Ascending aorta (tissue), 2 donors: ENCODE data around the gene ATF2. TPM values are rescaled to one million over a fixed set of nuclear protein-coding genes. Genes with fewer than 3 reads are reported as not detected.

ENCODE experiments used
- DNase-seq, 2 donors: peaks; one replicate each; pipeline ENCODE4 v3.0.0-alpha.2; 2019; ENCODE audit warnings: low spot score in 2 of 2
- H3K27ac ChIP-seq, 2 donors: fragments of 200-600 bp; sonication (generic); one replicate each; pipeline ENCODE4 v1.5.1; 2016 to 2017; ENCODE audit warnings: mild to moderate bottlenecking in 1 of 2
- H3K27me3 ChIP-seq: fragments of 200-600 bp; sonication (generic); one replicate; pipeline ENCODE4 v1.5.1; 2017
- H3K36me3 ChIP-seq, 2 donors: fragments of 200-600 bp; sonication (generic); one replicate each; pipeline ENCODE4 v1.5.1; 2016
- H3K4me1 ChIP-seq, 2 donors: fragments of 200-600 bp; sonication (generic); one replicate each; pipeline ENCODE4 v1.5.1; 2016 to 2017; ENCODE audit warnings: mild to moderate bottlenecking in 1 of 2
- H3K4me3 ChIP-seq, 2 donors: fragments of 200-600 bp; sonication (generic); one replicate each; pipeline ENCODE4 v1.5.1; 2016 to 2017; ENCODE audit warnings: mild to moderate bottlenecking in 1 of 2
- H3K9me3 ChIP-seq, 2 donors: fragments of 200-600 bp; sonication (generic); one replicate each; pipeline ENCODE4 v1.5.1; 2016
- intact Hi-C: fragments of 100-400 bp; cut with DNase I; formaldehyde crosslinking; loops from one replicate; pipeline ENCODE4 v1.15.1; 2023
- total RNA-seq: library from RNA; depleted of rRNA; stranded (reverse); fragments of >200 nt; gene quantifications from one replicate; pipeline ENCODE4 v1.1.0, GENCODE V29; 2016
- TF ChIP-seq, protein P1 (sequence below), 3 experiments: fragments of 200-600 bp in 2 of 3; fragments of 450-650 bp in 1 of 3; sonication (generic) in 2 of 3; IDR thresholded peaks; one replicate each; pipeline ENCODE4 v1.5.1; 2016 to 2019; ENCODE audit warnings: antibody characterized with exemption in 3 of 3, mild to moderate bottlenecking in 1 of 3, moderate library complexity in 1 of 3

The ATF2 gene
- total RNA-seq, 1 donor from 2014 or later: 84.8 TPM

- no peak for DNase-seq
- Histone ChIP-seq H3K27ac (no peak overlapping the region), H3K27me3 (no peaks in the 10 kb centered on the region), H3K4me1 (peaks cover 0 to 16% of the 10 kb centered on the region in 2 donors), H3K4me3 (no peak overlapping the region), H3K36me3 (no peaks in the 10 kb centered on the region), H3K9me3 (no peaks in the 10 kb centered on the region)
- TF ChIP-seq, protein P1, sequence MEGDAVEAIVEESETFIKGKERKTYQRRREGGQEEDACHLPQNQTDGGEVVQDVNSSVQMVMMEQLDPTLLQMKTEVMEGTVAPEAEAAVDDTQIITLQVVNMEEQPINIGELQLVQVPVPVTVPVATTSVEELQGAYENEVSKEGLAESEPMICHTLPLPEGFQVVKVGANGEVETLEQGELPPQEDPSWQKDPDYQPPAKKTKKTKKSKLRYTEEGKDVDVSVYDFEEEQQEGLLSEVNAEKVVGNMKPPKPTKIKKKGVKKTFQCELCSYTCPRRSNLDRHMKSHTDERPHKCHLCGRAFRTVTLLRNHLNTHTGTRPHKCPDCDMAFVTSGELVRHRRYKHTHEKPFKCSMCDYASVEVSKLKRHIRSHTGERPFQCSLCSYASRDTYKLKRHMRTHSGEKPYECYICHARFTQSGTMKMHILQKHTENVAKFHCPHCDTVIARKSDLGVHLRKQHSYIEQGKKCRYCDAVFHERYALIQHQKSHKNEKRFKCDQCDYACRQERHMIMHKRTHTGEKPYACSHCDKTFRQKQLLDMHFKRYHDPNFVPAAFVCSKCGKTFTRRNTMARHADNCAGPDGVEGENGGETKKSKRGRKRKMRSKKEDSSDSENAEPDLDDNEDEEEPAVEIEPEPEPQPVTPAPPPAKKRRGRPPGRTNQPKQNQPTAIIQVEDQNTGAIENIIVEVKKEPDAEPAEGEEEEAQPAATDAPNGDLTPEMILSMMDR (IDR thresholded peaks at IDR 0.05): no peak
- intact Hi-C loops: no loop called here
These were observed 15.8 kb downstream of the ATF2 start for GRCh38 chr2:175152242-175152641.

- DNase-seq: no peak
- Histone ChIP-seq H3K36me3 (no peaks in the 10 kb centered on the region), H3K27ac (no peak overlapping the region), H3K4me1 (peaks cover 0 to 16% of the 10 kb centered on the region in 2 donors), H3K27me3 (no peaks in the 10 kb centered on the region), H3K4me3 (no peak overlapping the region), H3K9me3 (no peaks in the 10 kb centered on the region)
- intact Hi-C loops: no loop called here
- TF ChIP-seq, protein P1 (IDR thresholded peaks at IDR 0.05): no peak
These were observed 16.2 kb downstream of the ATF2 start for GRCh38 chr2:175151791-175152190.

GRCh38 chr2:175147186-175147585, 20.8 kb downstream of the ATF2 start:
- TF ChIP-seq, protein P1 (IDR thresholded peaks at IDR 0.05): no peak
- H3K27me3 ChIP-seq: no peaks in the 10 kb centered on the region
- H3K9me3 ChIP-seq: no peaks in the 10 kb centered on the region
- H3K4me1 ChIP-seq: peaks cover 0 to 13% of the 10 kb centered on the region in 2 donors
- H3K27ac ChIP-seq: no peak overlapping the region
- H3K36me3 ChIP-seq: no peaks in the 10 kb centered on the region
- no peak for DNase-seq
- intact Hi-C loops: no loop called here
- no peak overlapping the region for H3K4me3 ChIP-seq

DNA sequence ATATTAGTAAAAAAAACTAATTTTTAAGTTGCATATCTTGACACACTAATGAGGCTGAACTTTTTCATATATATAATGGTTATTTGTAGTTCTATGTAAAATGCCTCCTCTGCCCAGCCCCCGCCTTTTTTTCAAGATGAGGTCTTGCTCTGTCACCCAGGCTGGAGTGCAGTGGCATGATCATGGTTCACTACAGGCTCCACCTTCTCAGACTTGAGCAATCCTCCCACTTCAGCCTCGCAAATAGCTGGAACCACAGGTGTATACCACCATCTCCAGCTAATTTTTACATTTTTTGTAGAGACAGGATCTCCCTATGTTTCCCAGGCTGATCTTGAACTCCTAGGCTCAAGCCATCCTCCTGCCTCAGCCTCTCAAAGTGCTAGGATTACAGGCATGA, 24.3 kb downstream of the ATF2 start:
- DNase-seq: no peak
- H3K27ac ChIP-seq: no peak overlapping the region
- TF ChIP-seq, protein P1 (IDR thresholded peaks at IDR 0.05): no peak
- no peaks in the 10 kb centered on the region for H3K27me3 ChIP-seq
- no peaks in the 10 kb centered on the region for H3K36me3 ChIP-seq
- H3K9me3 ChIP-seq: no peaks in the 10 kb centered on the region
- peaks cover 0 to 6% of the 10 kb centered on the region in 2 donors for H3K4me1 ChIP-seq
- H3K4me3 ChIP-seq: no peak overlapping the region
- intact Hi-C loops: no loop called here

- Histone ChIP-seq H3K36me3 (no peaks in the 10 kb centered on the region), H3K4me3 (no peak overlapping the region), H3K4me1 (peaks cover 0 to under 1% of the 10 kb centered on the region in 2 donors), H3K27ac (no peak overlapping the region), H3K9me3 (no peaks in the 10 kb centered on the region), H3K27me3 (no peaks in the 10 kb centered on the region)
- DNase-seq: no peak
- intact Hi-C loops: no loop called here
- TF ChIP-seq, protein P1 (IDR thresholded peaks at IDR 0.05): no peak
These were observed 24.8 kb downstream of the ATF2 start for GRCh38 chr2:175143191-175143590.

DNA sequence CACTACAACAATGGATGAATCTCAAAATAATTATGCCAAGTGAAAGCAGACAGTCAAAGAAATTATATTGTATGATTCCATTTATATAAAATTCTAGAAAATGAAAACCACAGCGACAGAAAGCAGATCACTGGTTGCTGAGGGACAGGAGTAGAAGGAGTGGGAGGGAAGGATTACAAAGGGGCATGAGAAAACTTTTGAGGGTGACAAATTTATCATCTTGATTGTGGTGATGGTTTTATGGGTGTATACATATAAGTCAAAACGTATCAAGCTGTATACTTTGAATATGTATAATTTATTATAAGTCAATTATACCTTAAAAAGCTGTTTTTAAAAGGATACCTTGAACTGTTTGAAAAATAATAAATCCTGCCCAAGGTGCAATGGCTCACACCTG, 27.7 kb downstream of the ATF2 start:
- TF ChIP-seq, protein P1 (IDR thresholded peaks at IDR 0.05): no peak
- intact Hi-C loops: no loop called here
- Histone ChIP-seq H3K27me3 (no peaks in the 10 kb centered on the region), H3K4me3 (no peak overlapping the region), H3K27ac (no peak overlapping the region), H3K9me3 (no peaks in the 10 kb centered on the region), H3K36me3 (peaks cover 0 to 4% of the 10 kb centered on the region in 2 donors), H3K4me1 (peaks cover 0 to 2% of the 10 kb centered on the region in 2 donors)
- no peak for DNase-seq
